ENCODE data around the gene NPAS4. TPM values are rescaled to one million over a fixed set of nuclear protein-coding genes. Genes with fewer than 3 reads are reported as not detected.

Gene NPAS4
- total and polyA plus RNA-seq, 9 of the 15 experiments (the other 6 are each of a cell fraction or from before 2014, with no cell fraction given), result not detected

DNA sequence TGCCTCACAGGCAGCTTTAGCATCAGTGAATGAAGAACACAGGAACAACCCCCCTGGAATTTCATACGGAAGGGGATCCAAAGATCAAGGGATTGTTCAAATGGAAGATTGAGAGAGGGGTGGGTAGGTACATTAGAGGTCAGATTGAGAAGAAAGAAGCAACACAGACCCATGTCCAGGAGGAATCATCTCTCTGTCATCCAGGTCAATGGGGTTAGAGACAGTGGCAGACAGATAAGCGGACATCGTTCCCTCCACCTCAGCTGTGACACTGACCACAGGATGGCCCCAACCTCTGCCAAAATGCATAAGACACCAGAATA, 1.9 kb upstream of the NPAS4 start (continued):
- 0 out of 4 replicates have a peak, but pooled peaks of 1 of the 2 experiments have one; percentile 3 for TF ChIP-seq MAZ (CRISPR knock-in tag; conservative IDR thresholded peaks at IDR 0.05 in 1 of 2, IDR thresholded peaks at IDR 0.05 in 1 of 2)
- TF ChIP-seq GATAD2B (IDR thresholded peaks at IDR 0.05; ENCODE audit: borderline replicate concordance), result no peak
- TF ChIP-seq TCFL5 (CRISPR knock-in tag; conservative IDR thresholded peaks at IDR 0.05), result no peak
- no peak for TF ChIP-seq ZFP36 (IDR thresholded peaks at IDR 0.05; ENCODE audit: low read depth, low read length, partially characterized antibody)

DNA sequence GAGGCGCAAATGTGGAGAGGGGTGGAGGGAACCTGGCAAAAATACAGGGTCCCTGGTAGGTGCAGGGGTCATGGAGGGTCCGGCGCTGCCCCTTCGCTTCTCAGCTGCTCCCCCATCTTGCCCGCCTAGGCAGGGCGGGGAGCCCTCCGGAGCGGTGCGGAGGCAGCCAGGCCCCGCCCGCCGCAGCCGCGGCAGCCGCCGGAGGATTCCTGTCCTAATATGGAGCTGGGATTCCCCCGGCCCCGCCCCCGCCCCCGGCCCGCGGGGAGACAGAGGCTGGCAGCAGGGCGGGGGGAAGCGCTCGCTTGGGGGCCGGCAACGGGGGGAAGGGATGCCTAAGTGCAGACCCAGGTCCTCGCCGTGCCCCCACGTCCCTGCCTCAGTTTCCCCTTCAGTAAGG, 1.0 kb upstream of the NPAS4 start:
- in situ Hi-C loops (cut with MboI) (no loop called here), intact Hi-C loops (cut with micrococcal nuclease) (no loop called here)
- no peaks in the 10 kb centered on the region for H3K79me2 ChIP-seq (ENCODE audit: control insufficient read depth, insufficient read depth, low read length)
- peaks cover 0 to 12% of the 10 kb centered on the region in 2 experiments; a peak in 3 of 5 replicates for H3K27me3 ChIP-seq (ENCODE audit: control insufficient read depth in 2 of 2, insufficient read depth in 2 of 2, low read length in 2 of 2)
- WGBS (ENCODE audit: insufficient coverage, low coverage, missing lambda C conversion rate), result 0% methylated on average over 4 of the region's 30 CpGs
- H4K20me1 ChIP-seq (replicated peaks; ENCODE audit: control insufficient read depth, insufficient read depth, low read length), result peaks cover 16% of the 10 kb centered on the region
- no peaks in the 10 kb centered on the region for H3K36me3 ChIP-seq (ENCODE audit: control insufficient read depth, insufficient read depth, low read length)
- BruUV-seq (replicated peaks), result no TSS peak
- DNase-seq (ENCODE audit: extremely low read depth in 1 of 4, low spot score in 3 of 4), result no peak
- H3K9ac ChIP-seq (ENCODE audit: insufficient read depth in 1 of 2, low read depth in 2 of 2, low read length in 2 of 2), result no peak overlapping the region
- POLR2A ChIA-PET, result no interaction called here
- CTCF ChIA-PET (ENCODE audit: low intra/inter-chr PET ratio), result no interaction called here
- FAIRE-seq, result no peak
- peaks cover 2 to 8% of the 10 kb centered on the region in 2 experiments; a peak in 2 of 5 replicates for H3K4me1 ChIP-seq (replicated peaks in 1 of 2; ENCODE audit: control insufficient read depth in 2 of 2, insufficient read depth in 2 of 2, low read length in 2 of 2)
- no peak overlapping the region for H2AFZ ChIP-seq (ENCODE audit: low read depth, low read length)
- H3K9me1 ChIP-seq (ENCODE audit: control insufficient read depth, insufficient read depth, low read length), result peaks cover 6% of the 10 kb centered on the region
- ATAC-seq, result no peak
- H3K9me3 ChIP-seq (replicated peaks; ENCODE audit: control insufficient read depth, insufficient read depth, low read depth, low read length), result no peaks in the 10 kb centered on the region
- no peak overlapping the region for H3K27ac ChIP-seq (ENCODE audit: extremely low read depth, low read depth, low read length)
- H3K4me3 ChIP-seq, result no peak overlapping the region
- no peak overlapping the region for H3K4me2 ChIP-seq (ENCODE audit: insufficient read depth, low read length)
- TF ChIP-seq NUFIP1 (IDR thresholded peaks at IDR 0.05; ENCODE audit: partially characterized antibody), result no peak
- no peak for TF ChIP-seq ZNF253 (CRISPR knock-in tag; conservative IDR thresholded peaks at IDR 0.05)
- TF ChIP-seq ZBTB11 (CRISPR knock-in tag; IDR thresholded peaks at IDR 0.05), result no peak
- TF ChIP-seq, protein P1, sequence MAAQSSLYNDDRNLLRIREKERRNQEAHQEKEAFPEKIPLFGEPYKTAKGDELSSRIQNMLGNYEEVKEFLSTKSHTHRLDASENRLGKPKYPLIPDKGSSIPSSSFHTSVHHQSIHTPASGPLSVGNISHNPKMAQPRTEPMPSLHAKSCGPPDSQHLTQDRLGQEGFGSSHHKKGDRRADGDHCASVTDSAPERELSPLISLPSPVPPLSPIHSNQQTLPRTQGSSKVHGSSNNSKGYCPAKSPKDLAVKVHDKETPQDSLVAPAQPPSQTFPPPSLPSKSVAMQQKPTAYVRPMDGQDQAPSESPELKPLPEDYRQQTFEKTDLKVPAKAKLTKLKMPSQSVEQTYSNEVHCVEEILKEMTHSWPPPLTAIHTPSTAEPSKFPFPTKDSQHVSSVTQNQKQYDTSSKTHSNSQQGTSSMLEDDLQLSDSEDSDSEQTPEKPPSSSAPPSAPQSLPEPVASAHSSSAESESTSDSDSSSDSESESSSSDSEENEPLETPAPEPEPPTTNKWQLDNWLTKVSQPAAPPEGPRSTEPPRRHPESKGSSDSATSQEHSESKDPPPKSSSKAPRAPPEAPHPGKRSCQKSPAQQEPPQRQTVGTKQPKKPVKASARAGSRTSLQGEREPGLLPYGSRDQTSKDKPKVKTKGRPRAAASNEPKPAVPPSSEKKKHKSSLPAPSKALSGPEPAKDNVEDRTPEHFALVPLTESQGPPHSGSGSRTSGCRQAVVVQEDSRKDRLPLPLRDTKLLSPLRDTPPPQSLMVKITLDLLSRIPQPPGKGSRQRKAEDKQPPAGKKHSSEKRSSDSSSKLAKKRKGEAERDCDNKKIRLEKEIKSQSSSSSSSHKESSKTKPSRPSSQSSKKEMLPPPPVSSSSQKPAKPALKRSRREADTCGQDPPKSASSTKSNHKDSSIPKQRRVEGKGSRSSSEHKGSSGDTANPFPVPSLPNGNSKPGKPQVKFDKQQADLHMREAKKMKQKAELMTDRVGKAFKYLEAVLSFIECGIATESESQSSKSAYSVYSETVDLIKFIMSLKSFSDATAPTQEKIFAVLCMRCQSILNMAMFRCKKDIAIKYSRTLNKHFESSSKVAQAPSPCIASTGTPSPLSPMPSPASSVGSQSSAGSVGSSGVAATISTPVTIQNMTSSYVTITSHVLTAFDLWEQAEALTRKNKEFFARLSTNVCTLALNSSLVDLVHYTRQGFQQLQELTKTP (IDR thresholded peaks at IDR 0.05; ENCODE audit: low read depth in 1 of 2, partially characterized antibody in 2 of 2), result no peak
- TF ChIP-seq ZNF282 (CRISPR knock-in tag; IDR thresholded peaks at IDR 0.05), result no peak
- TF ChIP-seq STAT5B (CRISPR knock-in tag; IDR thresholded peaks at IDR 0.05), result no peak
- TF ChIP-seq ATF1 (CRISPR knock-in tag; IDR thresholded peaks at IDR 0.05), result no peak
- no peak for TF ChIP-seq ATF1 (tag; IDR thresholded peaks at IDR 0.05)
- TF ChIP-seq, protein P2, sequence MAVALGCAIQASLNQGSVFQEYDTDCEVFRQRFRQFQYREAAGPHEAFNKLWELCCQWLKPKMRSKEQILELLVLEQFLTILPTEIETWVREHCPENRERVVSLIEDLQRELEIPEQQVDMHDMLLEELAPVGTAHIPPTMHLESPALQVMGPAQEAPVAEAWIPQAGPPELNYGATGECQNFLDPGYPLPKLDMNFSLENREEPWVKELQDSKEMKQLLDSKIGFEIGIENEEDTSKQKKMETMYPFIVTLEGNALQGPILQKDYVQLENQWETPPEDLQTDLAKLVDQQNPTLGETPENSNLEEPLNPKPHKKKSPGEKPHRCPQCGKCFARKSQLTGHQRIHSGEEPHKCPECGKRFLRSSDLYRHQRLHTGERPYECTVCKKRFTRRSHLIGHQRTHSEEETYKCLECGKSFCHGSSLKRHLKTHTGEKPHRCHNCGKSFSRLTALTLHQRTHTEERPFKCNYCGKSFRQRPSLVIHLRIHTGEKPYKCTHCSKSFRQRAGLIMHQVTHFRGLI (CRISPR knock-in tag; IDR thresholded peaks at IDR 0.05), result no peak
